ENCODE data around the gene ANTXR2. TPM values are rescaled to one million over a fixed set of nuclear protein-coding genes. Genes with fewer than 3 reads are reported as not detected.

ANTXR2 gene
- total and polyA plus RNA-seq, 9 of the 15 experiments (the other 6 are each of a cell fraction or from before 2014, with no cell fraction given): 10.1 to 83.8 (median 60.3) TPM

GRCh38 chr4:80078346-80079092, 5.5 kb upstream of the ANTXR2 start (continued):
- TF ChIP-seq ZNF280B (CRISPR knock-in tag; IDR thresholded peaks at IDR 0.05) (no peak), STAT5B (CRISPR knock-in tag; IDR thresholded peaks at IDR 0.05) (no peak), ZNF140 (CRISPR knock-in tag; IDR thresholded peaks at IDR 0.05) (no peak), ETS2 (tag; IDR thresholded peaks at IDR 0.05; ENCODE audit: borderline replicate concordance, poor library complexity, severe bottlenecking) (no peak), ZNF197 (CRISPR knock-in tag; IDR thresholded peaks at IDR 0.05; ENCODE audit: low read depth) (no peak), RBM14 (IDR thresholded peaks at IDR 0.05; ENCODE audit: borderline replicate concordance, insufficient read depth, low read depth, low read length) (no peak), STAT5A (IDR thresholded peaks at IDR 0.05; ENCODE audit: borderline replicate concordance, low read length) (no peak), POLR3G (IDR thresholded peaks at IDR 0.05; ENCODE audit: extremely low read depth, insufficient read length, insufficient replicate concordance) (no peak), SUPT5H (IDR thresholded peaks at IDR 0.05) (no peak), FOXJ2 (tag; IDR thresholded peaks at IDR 0.05) (no peak)
- TF ChIP-seq, protein P1, sequence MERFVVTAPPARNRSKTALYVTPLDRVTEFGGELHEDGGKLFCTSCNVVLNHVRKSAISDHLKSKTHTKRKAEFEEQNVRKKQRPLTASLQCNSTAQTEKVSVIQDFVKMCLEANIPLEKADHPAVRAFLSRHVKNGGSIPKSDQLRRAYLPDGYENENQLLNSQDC (CRISPR knock-in tag; IDR thresholded peaks at IDR 0.05): no peak

Measured in K562 (cell line).